ENCODE measurements around the gene SPSB3. TPM values are rescaled to one million over a fixed set of nuclear protein-coding genes. Genes with fewer than 3 reads are reported as not detected.

SPSB3 gene
- total RNA-seq, 1 experiment from 2014 or later: 43.3 TPM

- Histone ChIP-seq H3K36me3 (replicated peaks; ENCODE audit: control insufficient read depth, insufficient read depth, low read length) (no peaks in the 10 kb centered on the region; the same call in none of the 2 replicates), H3K27me3 (ENCODE audit: control insufficient read depth, insufficient read depth, low read length) (no peaks in the 10 kb centered on the region), H3K4me3 (ENCODE audit: insufficient read depth, low read depth, low read length) (peak overlapping the region; percentile 98)
- DNase-seq: peak; percentile 89
Observed at GRCh38 chr16:1770328-1771187, 11.8 kb downstream of the SPSB3 start.

DNA sequence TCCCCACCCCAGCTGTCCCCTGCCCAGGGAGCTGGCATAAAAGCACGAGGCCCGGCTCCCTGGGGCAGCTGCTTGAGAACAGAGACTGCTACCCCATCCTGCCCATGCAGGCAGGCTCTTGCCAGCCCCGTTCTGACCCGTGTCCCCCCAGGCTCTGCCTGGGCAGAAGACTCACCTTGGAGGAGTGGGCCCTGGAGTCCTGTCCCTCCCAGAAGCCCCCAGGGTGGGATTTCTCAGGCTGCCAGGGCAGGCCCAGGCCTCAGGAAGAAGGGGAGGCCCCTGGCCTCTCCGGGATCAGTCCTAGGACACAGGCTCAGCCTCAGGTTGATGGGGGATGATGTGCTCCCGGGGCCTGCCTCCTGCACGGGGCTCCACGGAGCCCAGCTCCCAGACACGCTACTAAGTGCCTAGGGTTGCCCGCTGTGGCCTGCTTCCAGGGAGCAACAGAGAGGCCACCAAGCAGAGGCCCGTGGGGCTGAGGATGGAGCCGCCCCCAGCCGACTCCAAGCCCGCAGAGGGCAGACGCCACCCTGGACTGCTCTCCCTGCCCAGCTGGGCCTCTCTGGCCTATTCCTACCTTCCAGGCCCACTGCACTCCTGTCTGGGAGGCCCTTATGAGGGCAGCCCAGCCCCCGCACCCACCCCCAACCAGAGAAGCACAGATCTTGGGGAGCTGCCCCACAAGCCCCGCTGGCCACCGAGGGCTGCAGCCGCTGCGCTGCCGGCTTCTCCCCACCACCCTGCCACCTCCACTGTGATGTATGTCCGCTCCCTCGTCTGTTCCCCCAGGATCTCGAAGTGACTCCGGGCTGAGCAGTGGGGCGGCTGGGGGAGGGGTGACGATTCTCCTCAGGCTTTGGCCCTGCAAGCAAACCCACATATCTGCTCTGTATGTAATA is 12.7 kb downstream of the SPSB3 start:
- Histone ChIP-seq H3K36me3 (replicated peaks; ENCODE audit: control insufficient read depth, insufficient read depth, low read length) (peaks cover 2% of the 10 kb centered on the region), H3K27me3 (ENCODE audit: control insufficient read depth, insufficient read depth, low read length) (no peaks in the 10 kb centered on the region), H3K4me3 (ENCODE audit: insufficient read depth, low read depth, low read length) (peak overlapping the region; percentile 98; the same call in 1 of the 2 replicates)
- peak; percentile 71 for DNase-seq

GRCh38 chr16:1768767-1769401 is 13.5 kb downstream of the SPSB3 start:
- H3K27me3 ChIP-seq (ENCODE audit: control insufficient read depth, insufficient read depth, low read length): no peaks in the 10 kb centered on the region
- H3K4me3 ChIP-seq (ENCODE audit: insufficient read depth, low read depth, low read length): no peak overlapping the region
- peaks cover 2% of the 10 kb centered on the region for H3K36me3 ChIP-seq (replicated peaks; ENCODE audit: control insufficient read depth, insufficient read depth, low read length)
- no peak for DNase-seq

DNA sequence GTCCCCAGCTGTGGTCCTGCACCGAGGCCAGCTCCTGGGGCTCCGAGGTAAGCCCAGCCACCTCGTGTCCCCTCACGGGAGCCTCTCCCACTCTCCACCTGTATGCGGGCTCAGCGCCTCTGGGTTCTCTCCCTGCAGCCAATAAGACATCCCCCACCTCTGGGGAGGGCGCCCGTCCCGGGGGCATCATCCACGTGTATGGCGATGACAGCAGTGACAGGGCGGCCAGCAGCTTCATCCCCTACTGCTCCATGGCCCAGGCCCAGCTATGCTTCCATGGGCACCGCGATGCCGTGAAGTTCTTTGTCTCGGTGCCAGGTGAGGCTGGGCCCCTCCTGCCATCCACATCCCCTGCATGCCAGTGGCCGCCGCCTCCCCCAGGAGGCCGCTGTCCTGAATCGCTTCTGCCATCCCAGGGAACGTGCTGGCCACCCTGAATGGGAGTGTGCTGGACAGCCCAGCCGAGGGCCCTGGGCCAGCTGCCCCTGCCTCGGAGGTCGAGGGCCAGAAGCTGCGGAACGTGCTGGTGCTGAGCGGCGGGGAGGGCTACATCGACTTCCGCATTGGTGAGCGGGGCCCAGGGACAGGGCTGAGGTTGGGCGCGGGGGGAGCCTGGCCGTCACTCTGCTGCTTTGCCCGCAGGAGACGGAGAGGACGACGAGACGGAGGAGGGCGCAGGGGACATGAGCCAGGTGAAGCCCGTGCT is 14.2 kb downstream of the SPSB3 start:
- DNase-seq: no peak
- Histone ChIP-seq H3K4me3 (ENCODE audit: insufficient read depth, low read depth, low read length) (no peak overlapping the region), H3K27me3 (ENCODE audit: control insufficient read depth, insufficient read depth, low read length) (no peaks in the 10 kb centered on the region), H3K36me3 (replicated peaks; ENCODE audit: control insufficient read depth, insufficient read depth, low read length) (peaks cover 2% of the 10 kb centered on the region)

DNA sequence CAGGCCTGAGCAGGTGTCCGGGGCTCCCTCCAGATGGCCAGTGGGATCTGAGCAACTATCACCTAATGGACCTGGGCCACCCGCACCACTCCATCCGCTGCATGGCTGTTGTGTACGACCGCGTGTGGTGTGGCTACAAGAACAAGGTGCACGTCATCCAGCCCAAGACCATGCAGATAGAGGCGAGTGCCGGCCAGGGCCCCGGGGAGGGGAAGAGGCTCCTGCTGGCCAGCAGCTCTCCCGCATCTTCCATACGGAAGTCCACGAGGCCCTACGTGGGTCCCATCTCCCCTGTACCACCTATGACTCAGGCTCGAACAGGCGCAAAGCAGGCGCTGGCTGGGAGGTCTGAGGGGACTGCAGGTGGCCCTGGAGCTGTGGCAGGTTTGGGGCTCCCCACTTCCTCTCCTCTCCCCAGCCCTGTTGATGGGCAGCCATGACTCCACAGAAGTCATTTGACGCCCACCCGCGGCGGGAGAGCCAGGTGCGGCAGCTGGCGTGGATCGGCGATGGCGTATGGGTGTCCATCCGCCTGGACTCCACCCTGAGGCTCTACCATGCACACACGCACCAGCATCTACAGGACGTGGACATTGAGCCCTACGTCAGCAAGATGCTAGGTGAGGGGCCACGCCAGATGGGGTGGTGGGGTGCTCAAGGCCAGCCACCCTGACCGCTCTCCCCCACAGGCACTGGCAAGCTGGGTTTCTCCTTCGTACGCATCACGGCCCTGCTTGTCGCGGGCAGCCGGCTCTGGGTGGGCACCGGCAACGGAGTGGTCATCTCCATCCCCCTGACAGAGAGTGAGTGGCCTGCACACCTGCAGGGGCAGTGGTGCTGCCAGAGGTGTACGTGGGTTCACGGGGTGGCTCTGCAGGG is 15.0 kb downstream of the SPSB3 start:
- Histone ChIP-seq H3K36me3 (replicated peaks; ENCODE audit: control insufficient read depth, insufficient read depth, low read length) (peaks cover 2% of the 10 kb centered on the region), H3K27me3 (ENCODE audit: control insufficient read depth, insufficient read depth, low read length) (no peaks in the 10 kb centered on the region), H3K4me3 (ENCODE audit: insufficient read depth, low read depth, low read length) (no peak overlapping the region)
- no peak for DNase-seq

GRCh38 chr16:1766701-1767100 is 15.7 kb downstream of the SPSB3 start:
- Histone ChIP-seq H3K4me3 (ENCODE audit: insufficient read depth, low read depth, low read length) (no peak overlapping the region), H3K36me3 (replicated peaks; ENCODE audit: control insufficient read depth, insufficient read depth, low read length) (peaks cover 2% of the 10 kb centered on the region), H3K27me3 (ENCODE audit: control insufficient read depth, insufficient read depth, low read length) (no peaks in the 10 kb centered on the region)
- DNase-seq: no peak

- no peak for DNase-seq
- H3K27me3 ChIP-seq (ENCODE audit: control insufficient read depth, insufficient read depth, low read length): no peaks in the 10 kb centered on the region
Observed at GRCh38 chr16:1766231-1766630, 16.1 kb downstream of the SPSB3 start.

GRCh38 chr16:1765826-1766225 is 16.5 kb downstream of the SPSB3 start:
- H3K4me3 ChIP-seq (ENCODE audit: insufficient read depth, low read depth, low read length): no peak overlapping the region
- H3K36me3 ChIP-seq (replicated peaks; ENCODE audit: control insufficient read depth, insufficient read depth, low read length): peaks cover 2% of the 10 kb centered on the region
- DNase-seq: no peak
- H3K27me3 ChIP-seq (ENCODE audit: control insufficient read depth, insufficient read depth, low read length): no peaks in the 10 kb centered on the region

More at GRCh38 chr16:1766231-1766630, 16.1 kb downstream of the SPSB3 start:
- no peak overlapping the region for H3K4me3 ChIP-seq (ENCODE audit: insufficient read depth, low read depth, low read length)
- peaks cover 2% of the 10 kb centered on the region for H3K36me3 ChIP-seq (replicated peaks; ENCODE audit: control insufficient read depth, insufficient read depth, low read length)

- Histone ChIP-seq H3K27me3 (ENCODE audit: control insufficient read depth, insufficient read depth, low read length) (no peaks in the 10 kb centered on the region), H3K4me3 (ENCODE audit: insufficient read depth, low read depth, low read length) (no peak overlapping the region), H3K36me3 (replicated peaks; ENCODE audit: control insufficient read depth, insufficient read depth, low read length) (peaks cover 2% of the 10 kb centered on the region)
- no peak for DNase-seq
Observed at GRCh38 chr16:1764971-1765370, 17.4 kb downstream of the SPSB3 start.

DNA sequence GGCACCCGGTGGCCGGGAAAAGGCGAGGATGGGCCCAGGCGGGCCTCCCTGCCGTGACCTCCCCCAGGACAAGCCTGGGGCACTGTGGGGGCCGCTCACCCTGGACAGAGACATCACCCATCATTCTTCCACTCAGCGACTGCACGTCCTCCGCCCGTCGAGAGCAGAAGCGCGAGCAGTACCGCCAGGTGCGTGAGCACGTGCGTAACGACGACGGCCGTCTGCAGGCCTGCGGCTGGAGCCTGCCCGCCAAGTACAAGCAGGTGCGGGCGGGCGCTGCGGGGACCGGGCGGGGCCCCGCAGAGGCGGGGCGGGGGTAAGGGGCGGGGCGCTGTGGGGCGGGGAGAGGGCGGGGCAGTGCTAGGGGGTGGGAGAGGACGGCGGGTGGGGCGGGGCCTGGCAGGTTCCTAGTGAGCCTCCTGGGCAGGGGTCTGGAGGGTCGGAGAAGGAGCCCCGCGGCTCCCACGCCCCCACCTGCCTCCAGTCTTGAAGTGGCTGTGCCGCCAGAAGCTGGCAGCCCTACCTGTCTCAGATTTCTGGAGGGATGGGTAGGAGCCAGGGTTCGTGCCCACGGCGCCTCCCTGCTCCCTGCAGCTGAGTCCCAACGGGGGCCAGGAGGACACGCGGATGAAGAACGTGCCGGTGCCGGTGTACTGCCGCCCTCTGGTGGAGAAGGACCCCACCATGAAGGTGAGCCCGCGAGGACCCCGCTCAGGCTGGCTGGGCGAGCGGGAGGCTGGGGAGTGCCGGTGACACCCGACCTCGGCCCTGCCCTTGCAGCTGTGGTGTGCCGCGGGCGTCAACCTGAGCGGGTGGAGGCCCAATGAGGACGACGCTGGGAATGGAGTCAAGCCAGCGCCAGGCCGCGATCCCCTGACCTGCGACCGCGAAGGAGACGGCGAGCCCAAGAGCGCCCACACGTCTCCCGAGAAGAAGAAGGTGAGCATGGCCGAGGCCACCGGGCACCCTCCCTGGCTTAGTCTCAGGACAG is 18.6 kb downstream of the SPSB3 start:
- H3K27me3 ChIP-seq (ENCODE audit: control insufficient read depth, insufficient read depth, low read length): no peaks in the 10 kb centered on the region
- peak overlapping the region; percentile 36 for H3K4me3 ChIP-seq (ENCODE audit: insufficient read depth, low read depth, low read length)
- peaks cover 2% of the 10 kb centered on the region for H3K36me3 ChIP-seq (replicated peaks; ENCODE audit: control insufficient read depth, insufficient read depth, low read length)
- DNase-seq: peak; percentile 100

DNA sequence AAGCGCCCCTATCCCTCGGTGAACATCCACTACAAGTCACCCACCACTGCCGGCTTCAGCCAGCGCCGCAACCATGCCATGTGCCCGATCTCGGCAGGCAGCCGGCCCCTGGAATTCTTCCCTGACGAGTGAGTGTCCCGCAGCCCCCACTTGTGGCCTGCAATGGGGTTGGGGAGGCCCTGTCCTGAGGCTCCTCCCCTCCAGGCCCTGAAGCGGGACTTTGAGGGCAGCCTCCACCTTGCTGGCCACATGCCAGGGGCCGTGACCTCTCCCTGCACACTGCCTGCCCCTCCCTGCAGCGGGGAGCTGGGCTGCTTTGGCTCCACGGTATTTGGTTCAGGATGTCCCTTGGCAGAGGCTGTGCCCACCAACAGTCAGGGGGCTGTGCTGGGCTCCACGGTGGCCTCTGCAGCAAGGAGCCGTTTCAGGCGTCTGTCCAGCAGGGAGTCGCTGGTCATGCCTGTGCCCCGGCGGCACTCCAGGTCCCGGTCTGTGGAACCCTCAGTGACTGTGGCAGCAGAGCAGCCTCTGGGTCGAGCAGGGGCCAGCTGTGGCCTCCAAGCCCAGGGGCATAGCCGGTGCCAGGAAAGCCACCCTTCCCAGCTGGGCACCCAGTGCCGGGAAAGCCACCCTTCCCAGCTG is 19.4 kb downstream of the SPSB3 start:
- no peak overlapping the region for H3K4me3 ChIP-seq (ENCODE audit: insufficient read depth, low read depth, low read length)
- H3K36me3 ChIP-seq (replicated peaks; ENCODE audit: control insufficient read depth, insufficient read depth, low read length): peaks cover 2% of the 10 kb centered on the region
- H3K27me3 ChIP-seq (ENCODE audit: control insufficient read depth, insufficient read depth, low read length): no peaks in the 10 kb centered on the region
- peak; percentile 81 for DNase-seq
